AG04449 (cell line): ENCODE measurements around the gene YIPF2.
A peak's percentile ranks its signal among the peaks of the same experiment; 100 is the strongest.

Source experiments
- CTCF ChIA-PET: fragments of 350-600 bp; formaldehyde crosslinking; extraction: SDS; loops from one replicate; lab custom pipeline; 2021; ENCODE audit warnings: antibody characterized with exemption; lab: Yijun Ruan, JAX
- POLR2A ChIA-PET: fragments of 400-600, 350-600 bp; formaldehyde crosslinking; extraction: SDS; loops from one replicate; lab custom pipeline; 2020; ENCODE audit warnings: antibody characterized with exemption, inconsistent platforms; lab: Yijun Ruan, JAX
- DNase-seq: peaks from one replicate; pipeline ENCODE4 v3.0.0-alpha.2; 2010; ENCODE audit warnings: low read depth, low spot score
- H3K4me3 ChIP-seq: 2 replicates; pipeline ENCODE4 v1.5.1; 2011; ENCODE audit warnings: low read depth, mild to moderate bottlenecking, control low read depth, low read length
- CTCF ChIP-seq: IDR thresholded peaks from one replicate; pipeline ENCODE4 v1.5.1; 2011; ENCODE audit warnings: mild to moderate bottlenecking, moderate library complexity, low read length, control low read depth, inconsistent platforms; ENCODE audit not compliant: insufficient read depth; ENCODE audit errors: missing control alignments

Gene YIPF2

GRCh38 chr19:10968527-10969135, 40.2 kb upstream of the YIPF2 start:
- no peak for DNase-seq
- H3K4me3 ChIP-seq = no peak overlapping the region
- ChIA-PET POLR2A (interaction anchor here (0.6 to 0.7 kb wide), 2 partner anchors 8 to 11 kb away, joined by 3 read pairs; no protein-coding TSS in a partner anchor), CTCF (interaction anchor here (0.9 to 1.6 kb wide), 3 partner anchors 27 to 67 kb away, joined by 5 to 8 read pairs (median 5); no protein-coding TSS in a partner anchor)
- TF ChIP-seq CTCF = no peak

- ChIA-PET CTCF (interaction anchor here (0.6 to 1.7 kb wide), 5 partner anchors 10 to 158 kb away, joined by 3 to 4 read pairs (median 3); no protein-coding TSS in a partner anchor), POLR2A (no interaction called here)
- no peak overlapping the region for H3K4me3 ChIP-seq
- DNase-seq = no peak
- no peak for TF ChIP-seq CTCF
Observed at GRCh38 chr19:10966809-10967208, 38.4 kb upstream of the YIPF2 start.

GRCh38 chr19:10965398-10965797, 37.0 kb upstream of the YIPF2 start:
- ChIA-PET CTCF (interaction anchor here (1.0 to 1.7 kb wide), 4 partner anchors 10 to 29 kb away, joined by 4 to 6 read pairs (median 4); no protein-coding TSS in a partner anchor), POLR2A (no interaction called here)
- no peak for DNase-seq
- no peak for TF ChIP-seq CTCF
- H3K4me3 ChIP-seq = no peak overlapping the region

GRCh38 chr19:10964903-10965302, 36.5 kb upstream of the YIPF2 start:
- ChIA-PET CTCF (interaction anchor here (1.0 to 1.6 kb wide), 3 partner anchors 10 to 28 kb away, joined by 4 to 6 read pairs (median 4); no protein-coding TSS in a partner anchor), POLR2A (no interaction called here)
- H3K4me3 ChIP-seq = no peak overlapping the region
- no peak for DNase-seq
- no peak for TF ChIP-seq CTCF

- ChIA-PET POLR2A (no interaction called here), CTCF (interaction anchor here (1.0 to 2.4 kb wide), 3 partner anchors 22 to 72 kb away, joined by 3 to 8 read pairs (median 6); no protein-coding TSS in a partner anchor)
- no peak overlapping the region for H3K4me3 ChIP-seq
- DNase-seq = no peak
- TF ChIP-seq CTCF = no peak
Observed at GRCh38 chr19:10963865-10964264, 35.4 kb upstream of the YIPF2 start.

GRCh38 chr19:10962863-10963262, 34.4 kb upstream of the YIPF2 start:
- POLR2A ChIA-PET = no interaction called here
- no peak for DNase-seq
- TF ChIP-seq CTCF = no peak
- CTCF ChIA-PET = interaction anchor here (1.0 to 2.4 kb wide), 2 partner anchors 21 to 73 kb away, joined by 3 to 8 read pairs; no protein-coding TSS in a partner anchor
- H3K4me3 ChIP-seq = peak overlapping the region; percentile 16
